ENCODE data around the gene AMBRA1.
A peak's percentile ranks its signal among the peaks of the same experiment; 100 is the strongest.

The AMBRA1 gene

DNA sequence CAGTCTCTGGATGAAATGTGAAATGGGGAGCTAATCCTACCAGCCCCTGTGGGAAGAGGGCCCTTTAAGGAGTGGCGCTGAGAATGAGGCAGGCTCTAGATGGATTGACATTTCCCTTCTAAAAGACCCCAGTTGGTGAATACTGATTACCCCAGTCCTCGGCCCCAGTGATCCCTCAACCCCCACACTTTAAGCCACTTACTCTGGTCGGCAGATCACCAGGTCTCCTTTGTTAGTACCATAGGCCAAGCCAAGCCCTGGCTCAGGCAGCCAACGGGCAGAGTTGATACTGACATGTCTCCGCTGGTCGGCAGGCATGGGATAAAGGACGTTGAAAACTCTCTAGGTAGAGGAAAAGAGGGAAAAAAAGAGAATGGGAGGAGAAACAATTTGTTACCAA, 176.1 kb downstream of the AMBRA1 start:
- no peak for FAIRE-seq
- TF ChIP-seq, protein P1, sequence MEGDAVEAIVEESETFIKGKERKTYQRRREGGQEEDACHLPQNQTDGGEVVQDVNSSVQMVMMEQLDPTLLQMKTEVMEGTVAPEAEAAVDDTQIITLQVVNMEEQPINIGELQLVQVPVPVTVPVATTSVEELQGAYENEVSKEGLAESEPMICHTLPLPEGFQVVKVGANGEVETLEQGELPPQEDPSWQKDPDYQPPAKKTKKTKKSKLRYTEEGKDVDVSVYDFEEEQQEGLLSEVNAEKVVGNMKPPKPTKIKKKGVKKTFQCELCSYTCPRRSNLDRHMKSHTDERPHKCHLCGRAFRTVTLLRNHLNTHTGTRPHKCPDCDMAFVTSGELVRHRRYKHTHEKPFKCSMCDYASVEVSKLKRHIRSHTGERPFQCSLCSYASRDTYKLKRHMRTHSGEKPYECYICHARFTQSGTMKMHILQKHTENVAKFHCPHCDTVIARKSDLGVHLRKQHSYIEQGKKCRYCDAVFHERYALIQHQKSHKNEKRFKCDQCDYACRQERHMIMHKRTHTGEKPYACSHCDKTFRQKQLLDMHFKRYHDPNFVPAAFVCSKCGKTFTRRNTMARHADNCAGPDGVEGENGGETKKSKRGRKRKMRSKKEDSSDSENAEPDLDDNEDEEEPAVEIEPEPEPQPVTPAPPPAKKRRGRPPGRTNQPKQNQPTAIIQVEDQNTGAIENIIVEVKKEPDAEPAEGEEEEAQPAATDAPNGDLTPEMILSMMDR (IDR thresholded peaks at IDR 0.05; ENCODE audit: insufficient read depth, missing control alignments), result no peak
- DNase-seq (ENCODE audit: insufficient read length, low spot score), result no peak

DNA sequence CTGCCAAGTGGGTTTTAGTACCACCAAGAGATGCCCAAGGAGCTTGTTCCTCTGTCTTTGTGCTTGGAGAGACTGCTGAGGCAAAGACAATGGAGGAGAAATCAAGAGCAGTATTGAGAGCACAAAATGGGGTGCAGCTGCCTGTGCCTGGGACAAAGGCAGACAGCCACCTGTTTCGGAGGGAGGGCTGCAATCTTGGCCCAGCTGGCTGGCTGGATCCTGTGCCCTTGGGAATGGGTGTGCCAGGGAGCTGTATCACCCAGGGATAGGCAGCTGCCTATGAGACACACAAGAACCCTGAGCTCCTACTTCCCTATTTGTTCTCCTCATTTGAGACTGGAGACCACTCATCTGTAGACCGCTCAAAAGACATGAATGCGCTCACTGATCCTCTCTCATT, 178.9 kb downstream of the AMBRA1 start:
- DNase-seq (ENCODE audit: insufficient read length, low spot score) (no peak), FAIRE-seq (no peak)
- TF ChIP-seq, protein P1 (IDR thresholded peaks at IDR 0.05; ENCODE audit: insufficient read depth, missing control alignments), result no peak

DNA sequence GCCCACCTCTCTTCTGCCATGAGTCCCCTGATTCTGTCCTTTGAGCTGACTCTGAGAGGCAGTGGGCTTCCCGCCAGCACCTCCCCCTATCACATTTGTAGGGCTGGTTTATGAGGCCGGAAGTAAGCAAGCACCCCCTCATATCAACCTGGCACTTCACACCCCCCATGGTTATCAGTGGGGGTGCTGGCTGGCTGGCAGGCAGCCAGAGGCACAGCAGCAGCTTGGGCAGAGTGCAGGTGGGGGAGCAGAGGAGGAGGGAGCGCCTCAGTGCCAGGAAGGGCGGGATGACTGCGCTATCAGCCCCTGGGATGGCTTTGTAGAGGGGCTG, 179.4 kb downstream of the AMBRA1 start:
- FAIRE-seq, result no peak
- DNase-seq (ENCODE audit: insufficient read length, low spot score), result no peak
- TF ChIP-seq, protein P1 (IDR thresholded peaks at IDR 0.05; ENCODE audit: insufficient read depth, missing control alignments), result no peak

DNA sequence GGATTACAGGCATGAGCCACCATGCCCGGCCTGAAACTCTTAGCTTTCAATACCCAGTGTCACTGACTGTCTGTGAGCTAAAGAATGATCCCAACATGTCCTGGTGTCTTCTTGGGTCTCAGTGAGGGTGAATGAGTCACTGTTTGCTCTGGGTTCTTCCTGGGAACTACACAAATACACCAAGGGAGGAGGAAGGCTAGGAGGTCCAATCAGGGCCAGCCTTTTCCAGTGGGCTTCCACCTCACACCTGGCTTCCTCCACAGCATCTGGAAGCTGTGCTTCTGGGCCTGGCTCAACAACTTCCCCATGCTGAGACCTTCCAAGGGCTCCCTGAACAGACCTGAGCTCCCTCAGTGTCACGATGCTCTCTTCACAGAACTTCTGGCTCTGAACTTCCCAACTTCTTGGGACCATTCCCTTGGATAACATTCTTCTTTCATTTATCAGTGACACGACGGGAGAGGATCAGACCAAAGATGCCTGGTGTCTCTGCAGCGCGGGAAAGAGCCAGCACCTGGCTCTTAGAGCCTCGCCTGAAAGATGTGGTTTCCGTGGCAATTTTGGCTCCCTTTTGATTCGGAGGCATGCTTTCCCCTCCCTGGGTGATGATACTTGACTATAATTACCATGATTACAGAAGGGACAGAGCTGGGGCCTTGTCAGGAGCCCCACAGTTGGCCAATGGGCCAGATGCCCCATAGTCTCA, 179.9 kb downstream of the AMBRA1 start:
- FAIRE-seq (no peak), DNase-seq (ENCODE audit: insufficient read length, low spot score) (no peak)
- TF ChIP-seq, protein P1 (IDR thresholded peaks at IDR 0.05; ENCODE audit: insufficient read depth, missing control alignments), result no peak

DNA sequence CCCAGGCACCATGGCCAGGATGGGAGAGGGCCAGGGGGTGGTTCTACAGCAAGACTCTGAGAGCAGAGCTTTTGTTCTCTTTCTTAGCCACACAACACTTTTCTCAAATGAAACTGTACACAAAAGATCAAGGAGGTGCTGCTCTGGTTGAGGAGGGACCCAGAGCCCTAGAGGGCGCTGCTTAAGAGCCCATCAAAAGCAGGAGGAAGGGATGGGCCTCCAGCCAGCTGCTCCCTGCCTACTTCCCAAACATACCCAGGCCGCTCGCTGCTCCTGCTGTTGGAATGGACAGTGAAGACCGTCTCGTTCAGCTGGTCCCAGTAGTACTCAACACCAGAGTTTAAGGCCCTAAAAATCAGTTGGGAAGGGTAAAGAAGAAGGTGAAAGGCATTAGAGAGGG, 183.8 kb downstream of the AMBRA1 start:
- DNase-seq (ENCODE audit: insufficient read length, low spot score) (no peak), FAIRE-seq (no peak)
- TF ChIP-seq, protein P1 (IDR thresholded peaks at IDR 0.05; ENCODE audit: insufficient read depth, missing control alignments), result peak; percentile 68

DNA sequence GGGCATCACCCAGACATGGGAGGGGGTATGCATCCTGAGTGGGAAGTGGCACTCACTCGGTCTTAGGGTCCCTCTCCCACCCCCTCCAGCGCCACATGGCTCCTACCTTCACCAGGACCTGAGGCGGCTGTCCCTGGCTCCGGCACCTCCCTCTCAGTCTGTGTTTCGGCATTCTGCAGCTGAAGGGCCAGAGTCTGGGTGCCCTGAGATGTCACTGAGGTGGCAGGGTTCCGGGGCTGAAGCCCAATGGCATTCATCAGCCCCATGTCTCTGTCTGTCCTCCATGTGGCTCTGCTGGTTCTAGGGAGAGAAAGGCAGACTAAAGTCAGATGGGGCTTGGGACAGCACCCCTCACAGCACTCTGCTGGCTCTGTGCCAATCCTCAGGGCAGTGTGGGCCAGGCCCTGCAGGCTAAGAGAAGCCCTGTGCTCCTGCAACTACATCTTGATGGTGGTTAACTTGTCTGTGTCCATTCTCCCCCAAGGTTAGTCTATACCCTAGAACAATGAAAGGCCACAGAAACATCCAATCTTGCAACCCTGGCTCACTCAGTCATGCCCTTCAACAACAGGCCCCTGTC, 185.3 kb downstream of the AMBRA1 start:
- TF ChIP-seq, protein P1 (IDR thresholded peaks at IDR 0.05; ENCODE audit: insufficient read depth, missing control alignments), result no peak
- DNase-seq (ENCODE audit: insufficient read length, low spot score) (no peak), FAIRE-seq (no peak)

DNA sequence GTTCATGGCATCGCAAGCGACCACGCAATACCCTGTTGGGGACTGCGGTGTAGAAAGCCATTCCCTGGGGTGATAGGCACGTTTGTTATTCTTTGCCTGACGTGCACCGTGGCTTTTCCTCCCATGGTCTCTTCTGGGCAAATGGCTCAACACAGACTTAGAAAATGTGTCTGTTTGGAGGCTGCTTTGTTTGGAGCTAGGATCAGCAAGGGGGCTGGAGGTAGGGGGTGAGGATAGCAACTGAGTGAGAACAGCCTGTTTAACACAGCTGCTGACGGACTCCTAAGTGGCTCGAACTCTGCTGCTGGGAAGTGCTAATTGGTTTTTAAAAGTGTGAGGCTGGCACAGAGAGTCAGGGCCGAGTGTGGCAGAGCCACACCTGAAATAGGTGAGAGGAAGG, 186.2 kb downstream of the AMBRA1 start:
- TF ChIP-seq, protein P1 (IDR thresholded peaks at IDR 0.05; ENCODE audit: insufficient read depth, missing control alignments), result no peak
- DNase-seq (ENCODE audit: insufficient read length, low spot score) (no peak), FAIRE-seq (no peak)
